CD8-positive, alpha-beta memory T cell (primary cell): ENCODE data around the gene MGLL. TPM values are rescaled to one million over a fixed set of nuclear protein-coding genes. Genes with fewer than 3 reads are reported as not detected.

ENCODE experiments used
- CTCF ChIA-PET: fragments of 350-600 bp; sonication (Branson Sonifier 250); formaldehyde crosslinking; loops from one replicate; lab custom pipeline; 2021; ENCODE audit warnings: antibody characterized with exemption; lab: Charles Lee
- POLR2A ChIA-PET: fragments of 350-600 bp; sonication (Branson Sonifier 250); formaldehyde crosslinking; loops from one replicate; lab custom pipeline; 2021; ENCODE audit warnings: antibody characterized with exemption; lab: Charles Lee
- DNase-seq, 5 donors: peaks; one replicate each; pipeline versions ENCODE4 v3.0.0 to v3.0.0-alpha.2; 2020 to 2022; ENCODE audit warnings: mixed read lengths in 1 of 5
- H3K27ac ChIP-seq: one replicate; pipeline ENCODE4 v1.7.0; 2013; ENCODE audit warnings: low read depth, mild to moderate bottlenecking, low read length, moderate library complexity
- H3K27me3 ChIP-seq: 2 replicates; pipeline ENCODE4 v1.7.0; 2013; ENCODE audit warnings: low read length, mild to moderate bottlenecking; ENCODE audit not compliant: insufficient read depth, poor library complexity, severe bottlenecking
- H3K36me3 ChIP-seq: 2 replicates; pipeline ENCODE4 v1.7.0; 2013; ENCODE audit warnings: mild to moderate bottlenecking, low read length, moderate library complexity; ENCODE audit not compliant: insufficient read depth
- H3K4me1 ChIP-seq: 2 replicates; pipeline ENCODE4 v1.7.0; 2013; ENCODE audit warnings: mild to moderate bottlenecking, low read length, moderate library complexity; ENCODE audit not compliant: insufficient read depth
- H3K4me3 ChIP-seq: 2 replicates; pipeline ENCODE4 v1.7.0; 2013; ENCODE audit warnings: mild to moderate bottlenecking, low read length
- H3K9me3 ChIP-seq: 2 replicates; pipeline ENCODE4 v1.7.0; 2013; ENCODE audit warnings: mild to moderate bottlenecking, low read length
- H3K27ac Mint-ChIP-seq, 8 donors: one replicate each; pipeline ENCODE4 v1.8.0; 2020 to 2021; ENCODE audit warnings: mixed read lengths in 8 of 8, mild to moderate bottlenecking in 6 of 8, inconsistent platforms in 3 of 8, moderate library complexity in 3 of 8
- H3K27me3 Mint-ChIP-seq, 2 donors: one replicate each; pipeline ENCODE4 v1.8.0; 2020 to 2021; ENCODE audit warnings: mixed read lengths in 2 of 2, mild to moderate bottlenecking in 1 of 2, moderate library complexity in 1 of 2
- H3K36me3 Mint-ChIP-seq, 3 donors: one replicate each; pipeline ENCODE4 v1.8.0; 2020 to 2021; ENCODE audit warnings: mixed read lengths in 3 of 3, inconsistent platforms in 1 of 3, mild to moderate bottlenecking in 1 of 3
- H3K4me1 Mint-ChIP-seq, 3 donors: one replicate each; pipeline ENCODE4 v1.8.0; 2020 to 2021; ENCODE audit warnings: mixed read lengths in 3 of 3, inconsistent platforms in 1 of 3, mild to moderate bottlenecking in 1 of 3
- H3K4me3 Mint-ChIP-seq, 7 donors: one replicate each; pipeline ENCODE4 v1.8.0; 2020 to 2021; ENCODE audit warnings: mixed read lengths in 7 of 7, mild to moderate bottlenecking in 6 of 7, moderate library complexity in 4 of 7, inconsistent platforms in 2 of 7
- H3K9me3 Mint-ChIP-seq, 5 donors: one replicate each; pipeline ENCODE4 v1.8.0; 2020 to 2022; ENCODE audit warnings: mixed read lengths in 5 of 5, mild to moderate bottlenecking in 3 of 5, moderate library complexity in 2 of 5, inconsistent platforms in 1 of 5
- polyA plus RNA-seq: library from polyadenylated mRNA; unstranded; fragments of 300-500 nt; fragmentation: Illumina TruSeq; gene quantifications from one replicate; pipeline ENCODE4 v1.2.3, GENCODE V29; 2021
- total RNA-seq, 2 experiments: library from RNA; stranded (reverse); gene quantifications; one replicate each; pipeline ENCODE4 v1.2.3, GENCODE V29; 2021

MGLL gene
- 1 to 10 TPM; 5.3 to 5.9 TPM for total RNA-seq
- polyA plus RNA-seq: 3.0 TPM

DNA sequence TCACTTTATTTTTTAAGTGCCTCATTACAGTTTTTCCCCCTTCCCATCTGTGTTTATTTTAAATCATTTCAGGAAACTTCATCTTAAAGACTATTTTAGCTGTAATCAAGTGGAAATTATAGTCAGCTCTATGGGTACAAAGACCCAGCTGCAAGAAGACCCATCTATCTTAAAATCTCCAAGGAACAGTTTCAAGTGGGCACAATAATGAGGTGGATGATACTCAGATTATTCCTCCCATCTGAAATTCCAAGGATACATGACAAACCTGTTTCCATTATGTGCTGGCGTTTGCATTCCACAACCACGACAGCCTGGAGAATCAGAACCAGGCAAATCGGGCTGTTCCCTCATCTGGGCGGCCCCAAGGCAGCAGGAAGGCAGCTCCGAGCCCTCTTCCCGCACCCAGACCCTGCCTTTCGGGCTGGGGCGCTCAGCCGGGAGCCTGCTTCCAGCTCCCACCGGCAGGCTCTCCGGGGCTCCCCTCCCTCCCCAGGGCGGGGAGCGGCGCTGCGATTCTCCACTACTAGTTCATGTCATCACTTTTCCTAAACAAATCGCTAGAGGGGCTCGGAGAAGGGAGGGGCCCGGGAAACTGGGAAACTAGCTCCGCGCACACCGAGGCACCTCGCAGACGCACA lies at the start of gene MGLL:
Gene MGLL, minus strand, starts transcription at position 475 of the 641 bp plus-strand sequence. Its CDS starts 197 bp downstream, at position 278.
- Histone ChIP-seq H3K36me3 (no peaks in the 10 kb centered on the region), H3K9me3 (no peaks in the 10 kb centered on the region), H3K4me3 (no peak within 1 kb of the TSS), H3K4me1 (no peaks in the 10 kb centered on the region), H3K27me3 (peaks cover 15% of the 10 kb centered on the region), H3K27ac (no peak within 1 kb of the TSS)
- CTCF ChIA-PET: interaction anchor here (0.7 kb wide), 1 partner anchor 1780 kb away, joined by 3 read pairs; no protein-coding TSS in a partner anchor
- DNase-seq: no peak
- Mint-ChIP-seq H3K4me3 (peak within 1 kb of the TSS; percentile 65 to 88 (median 78)), H3K27ac (peak within 1 kb of the TSS in 3 of 8 donors; percentile 59 to 85 (median 60)), H3K9me3 (peaks cover 0 to 6% (median 0%) of the 10 kb centered on the region in 5 donors), H3K36me3 (no peaks in the 10 kb centered on the region), H3K27me3 (peaks cover 34 to 57% of the 10 kb centered on the region in 2 donors), H3K4me1 (peaks cover 11 to 37% (median 19%) of the 10 kb centered on the region in 3 donors)
- POLR2A ChIA-PET: no interaction called here

DNA sequence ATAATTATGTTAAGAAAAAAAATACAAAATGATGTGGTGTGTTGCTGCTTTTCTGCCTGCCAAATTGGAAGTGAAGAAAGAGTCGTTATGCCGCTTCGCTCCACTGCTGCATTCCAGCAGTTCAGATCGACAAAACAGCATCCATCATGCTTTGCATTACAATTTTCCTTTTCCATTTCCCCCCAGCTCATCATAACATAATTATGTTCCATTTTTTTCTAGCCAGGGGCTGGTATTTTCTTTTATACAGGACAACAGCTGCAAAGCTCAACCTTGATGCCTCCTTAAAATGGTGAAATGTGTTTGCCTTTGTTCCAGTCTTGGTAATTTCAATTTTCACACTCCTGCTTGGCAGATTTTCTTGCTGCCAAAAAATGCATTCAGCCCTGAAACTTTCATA lies 47.8 kb upstream of the MGLL start:
- Mint-ChIP-seq H3K36me3 (no peaks in the 10 kb centered on the region), H3K27me3 (peaks cover 0 to 25% of the 10 kb centered on the region in 2 donors), H3K4me3 (no peak overlapping the region), H3K27ac (no peak overlapping the region), H3K4me1 (no peaks in the 10 kb centered on the region), H3K9me3 (no peaks in the 10 kb centered on the region)
- CTCF ChIA-PET: no interaction called here
- POLR2A ChIA-PET: no interaction called here
- Histone ChIP-seq H3K4me3 (no peak overlapping the region), H3K36me3 (no peaks in the 10 kb centered on the region), H3K4me1 (no peaks in the 10 kb centered on the region), H3K27me3 (no peaks in the 10 kb centered on the region), H3K27ac (no peak overlapping the region), H3K9me3 (no peaks in the 10 kb centered on the region)
- no peak for DNase-seq

DNA sequence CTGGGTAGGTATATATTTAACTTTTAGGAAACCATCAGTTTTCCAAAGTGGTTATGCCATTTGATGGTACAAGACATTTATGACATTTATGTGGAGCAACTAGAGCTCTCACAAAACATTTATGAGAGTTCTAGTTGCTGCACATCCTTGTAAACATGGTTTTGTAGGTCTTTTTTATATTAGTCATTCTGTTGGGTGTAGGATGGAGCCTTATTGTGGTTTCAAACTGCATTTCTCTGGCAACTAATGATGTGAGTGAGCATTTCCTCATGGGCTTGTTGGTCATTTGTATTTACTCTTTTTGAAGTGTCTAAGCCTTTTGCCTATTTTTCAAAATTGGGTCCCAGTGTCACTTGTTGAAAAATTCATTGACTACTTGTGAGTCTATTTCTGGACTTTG lies 45.7 kb upstream of the MGLL start:
- DNase-seq: no peak
- POLR2A ChIA-PET: no interaction called here
- no peaks in the 10 kb centered on the region for H3K9me3 ChIP-seq
- H3K4me3 ChIP-seq: no peak overlapping the region
- Mint-ChIP-seq H3K4me1 (no peaks in the 10 kb centered on the region), H3K27me3 (peaks cover 2 to 19% of the 10 kb centered on the region in 2 donors), H3K9me3 (no peaks in the 10 kb centered on the region), H3K4me3 (no peak overlapping the region), H3K27ac (no peak overlapping the region), H3K36me3 (no peaks in the 10 kb centered on the region)
- no peaks in the 10 kb centered on the region for H3K36me3 ChIP-seq
- CTCF ChIA-PET: no interaction called here
- H3K27ac ChIP-seq: no peak overlapping the region
- no peaks in the 10 kb centered on the region for H3K27me3 ChIP-seq
- H3K4me1 ChIP-seq: no peaks in the 10 kb centered on the region

DNA sequence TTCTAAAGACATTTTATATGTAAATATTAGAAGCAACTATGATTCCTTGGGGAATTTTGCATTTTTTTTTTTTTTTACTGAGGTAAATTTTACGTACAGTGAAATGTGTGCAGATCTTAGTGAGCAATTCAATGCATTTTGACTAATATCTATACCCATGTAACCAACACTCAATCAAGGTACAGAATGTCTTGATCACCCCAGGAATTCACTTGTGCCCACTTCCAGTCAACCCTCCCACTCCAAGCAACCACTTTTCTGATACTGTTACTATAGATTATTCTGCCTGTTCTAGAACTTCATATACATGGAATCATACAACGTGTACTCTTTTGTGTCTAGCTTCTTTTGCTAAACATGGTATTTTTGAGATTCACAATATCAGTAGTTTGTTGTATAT lies 45.1 kb upstream of the MGLL start:
- CTCF ChIA-PET: no interaction called here
- no peak overlapping the region for H3K27ac Mint-ChIP-seq
- no peaks in the 10 kb centered on the region for H3K36me3 ChIP-seq
- no peak overlapping the region for H3K4me3 Mint-ChIP-seq
- DNase-seq: no peak
- no peak overlapping the region for H3K4me3 ChIP-seq
- H3K27me3 Mint-ChIP-seq: peaks cover 2 to 19% of the 10 kb centered on the region in 2 donors
- no peaks in the 10 kb centered on the region for H3K27me3 ChIP-seq
- H3K27ac ChIP-seq: no peak overlapping the region
- no peaks in the 10 kb centered on the region for H3K9me3 ChIP-seq
- H3K9me3 Mint-ChIP-seq: no peaks in the 10 kb centered on the region
- H3K4me1 ChIP-seq: no peaks in the 10 kb centered on the region
- H3K4me1 Mint-ChIP-seq: no peaks in the 10 kb centered on the region
- H3K36me3 Mint-ChIP-seq: no peaks in the 10 kb centered on the region
- POLR2A ChIA-PET: no interaction called here

DNA sequence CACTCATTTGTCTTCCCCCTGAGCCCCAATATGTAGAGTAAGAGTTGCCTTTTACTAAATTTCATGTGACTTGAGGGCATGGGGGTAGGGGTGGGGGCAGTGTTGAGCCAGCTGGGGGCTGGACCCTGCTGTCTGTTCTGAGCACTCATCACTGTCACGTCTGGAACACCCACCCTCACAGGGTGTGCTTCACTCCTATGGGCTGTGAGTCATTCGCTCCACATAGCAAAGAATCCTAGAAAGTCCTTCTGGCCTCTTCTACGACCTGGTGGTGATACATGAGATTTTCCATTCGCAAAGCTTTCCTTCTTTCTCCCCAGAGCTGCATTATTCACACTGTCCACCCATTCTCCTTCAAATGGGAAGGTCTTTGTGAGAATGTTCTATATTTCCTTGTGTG lies 43.6 kb upstream of the MGLL start:
- no peaks in the 10 kb centered on the region for H3K36me3 ChIP-seq
- Mint-ChIP-seq H3K27me3 (peaks cover 2 to 12% of the 10 kb centered on the region in 2 donors), H3K4me3 (no peak overlapping the region), H3K9me3 (no peaks in the 10 kb centered on the region), H3K27ac (no peak overlapping the region), H3K36me3 (no peaks in the 10 kb centered on the region), H3K4me1 (no peaks in the 10 kb centered on the region)
- H3K27me3 ChIP-seq: no peaks in the 10 kb centered on the region
- CTCF ChIA-PET: interaction anchor here (1.6 kb wide), 1 partner anchor 10 kb away, joined by 3 read pairs; no protein-coding TSS in a partner anchor
- no peaks in the 10 kb centered on the region for H3K9me3 ChIP-seq
- POLR2A ChIA-PET: no interaction called here
- no peak for DNase-seq
- H3K4me1 ChIP-seq: no peaks in the 10 kb centered on the region
- no peak overlapping the region for H3K27ac ChIP-seq
- no peak overlapping the region for H3K4me3 ChIP-seq

DNA sequence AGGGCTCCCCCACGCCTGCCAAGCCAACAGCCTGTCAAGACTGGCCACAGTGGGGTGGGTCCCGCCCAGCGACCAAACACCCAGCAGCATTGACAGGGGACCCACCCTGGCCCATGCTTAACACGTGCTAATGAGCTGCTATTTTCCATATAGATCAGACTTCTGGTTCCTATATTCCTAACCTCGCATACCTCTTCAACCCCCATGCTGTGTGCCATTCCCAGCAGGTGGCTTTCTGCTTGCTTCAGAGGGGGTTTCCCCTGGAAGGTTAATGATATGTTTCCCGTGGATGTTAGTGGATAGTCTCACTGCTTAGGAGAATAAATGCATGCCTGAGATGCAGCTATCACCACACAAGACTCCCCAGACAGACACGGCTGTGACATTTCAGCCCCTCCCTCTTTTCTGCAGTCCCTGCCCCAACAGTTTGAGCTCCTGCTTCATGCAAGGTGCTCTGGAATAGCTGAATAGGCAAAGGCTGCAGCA lies 37.9 kb upstream of the MGLL start:
- POLR2A ChIA-PET: no interaction called here
- CTCF ChIA-PET: no interaction called here
- Mint-ChIP-seq H3K36me3 (no peaks in the 10 kb centered on the region), H3K27ac (no peak overlapping the region), H3K9me3 (no peaks in the 10 kb centered on the region), H3K4me3 (no peak overlapping the region), H3K4me1 (peaks cover 0 to 6% (median 3%) of the 10 kb centered on the region in 3 donors), H3K27me3 (peaks cover 0 to 2% of the 10 kb centered on the region in 2 donors)
- DNase-seq: no peak
- Histone ChIP-seq H3K9me3 (no peaks in the 10 kb centered on the region), H3K4me3 (no peak overlapping the region), H3K4me1 (no peaks in the 10 kb centered on the region), H3K27me3 (no peaks in the 10 kb centered on the region), H3K36me3 (no peaks in the 10 kb centered on the region), H3K27ac (no peak overlapping the region)

DNA sequence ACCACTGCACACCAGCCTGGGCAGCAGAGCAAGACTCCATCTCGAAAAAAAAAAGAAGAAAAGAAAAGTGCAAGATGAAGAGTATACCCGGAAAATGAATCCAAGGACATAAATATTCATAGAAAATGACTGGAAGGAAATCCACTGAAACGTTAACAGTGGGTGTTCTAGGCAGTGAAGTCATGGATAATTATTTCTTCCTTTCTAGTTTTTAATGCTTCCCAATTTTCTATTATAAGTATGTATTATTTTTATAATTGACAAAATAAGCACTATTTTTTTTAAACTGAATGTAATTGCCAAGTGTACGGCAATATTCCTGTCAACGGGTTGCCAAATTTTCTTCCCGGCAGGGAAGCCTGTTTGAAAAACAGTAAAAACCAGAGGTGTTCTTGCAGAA lies 37.4 kb upstream of the MGLL start:
- no peaks in the 10 kb centered on the region for H3K4me1 ChIP-seq
- no peak for DNase-seq
- Mint-ChIP-seq H3K9me3 (no peaks in the 10 kb centered on the region), H3K4me1 (peaks cover 0 to 6% (median 3%) of the 10 kb centered on the region in 3 donors), H3K27me3 (peaks cover 0 to 2% of the 10 kb centered on the region in 2 donors), H3K27ac (no peak overlapping the region), H3K36me3 (no peaks in the 10 kb centered on the region), H3K4me3 (no peak overlapping the region)
- H3K9me3 ChIP-seq: no peaks in the 10 kb centered on the region
- no peaks in the 10 kb centered on the region for H3K27me3 ChIP-seq
- H3K4me3 ChIP-seq: no peak overlapping the region
- H3K36me3 ChIP-seq: no peaks in the 10 kb centered on the region
- POLR2A ChIA-PET: no interaction called here
- CTCF ChIA-PET: no interaction called here
- no peak overlapping the region for H3K27ac ChIP-seq

DNA sequence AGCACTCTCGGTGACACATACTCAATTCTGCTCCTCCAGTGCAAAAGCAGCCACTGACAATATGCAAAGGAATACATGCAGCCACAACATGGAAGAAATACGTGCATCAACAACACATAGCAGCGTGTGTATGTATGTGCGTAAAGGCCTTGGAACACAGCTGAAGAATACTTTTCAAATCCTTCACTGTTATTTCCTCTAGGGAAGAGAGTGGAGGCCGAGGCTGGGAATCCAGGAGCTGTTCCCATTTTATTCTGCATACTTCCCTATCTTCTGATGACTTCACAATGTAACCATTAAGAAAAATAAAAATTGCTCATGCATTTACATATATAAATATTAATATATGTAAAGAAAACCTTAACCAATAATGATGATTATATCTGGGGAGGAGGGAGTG lies 36.6 kb upstream of the MGLL start:
- Histone ChIP-seq H3K36me3 (no peaks in the 10 kb centered on the region), H3K9me3 (no peaks in the 10 kb centered on the region), H3K27me3 (no peaks in the 10 kb centered on the region), H3K4me1 (no peaks in the 10 kb centered on the region), H3K27ac (no peak overlapping the region), H3K4me3 (no peak overlapping the region)
- ChIA-PET POLR2A (no interaction called here), CTCF (no interaction called here)
- DNase-seq: no peak
- Mint-ChIP-seq H3K36me3 (no peaks in the 10 kb centered on the region), H3K27ac (peak overlapping the region in 1 of 8 donors; percentile 58), H3K9me3 (no peaks in the 10 kb centered on the region), H3K4me1 (peaks cover 0 to 6% (median 3%) of the 10 kb centered on the region in 3 donors), H3K27me3 (peaks cover 0 to 2% of the 10 kb centered on the region in 2 donors), H3K4me3 (no peak overlapping the region)
